K562 (cell line): ENCODE data around the gene PLCG2.

Experiments used
- ARNT ChIP-seq, 2 experiments: fragments of 450-650 bp; IDR thresholded peaks; 2 replicates each; pipeline ENCODE4 v1.6.1; 2016; ENCODE audit warnings: mild to moderate bottlenecking in 1 of 2
- EP300 ChIP-seq: IDR thresholded peaks from 2 replicates; pipeline ENCODE4 v1.6.1; 2012; ENCODE audit warnings: low read length, improper control_type of control experiment
- MYNN ChIP-seq, 2 experiments: sonication (generic); formaldehyde crosslinking in 1 of 2; IDR thresholded peaks; 2 replicates each; pipeline versions ENCODE4 v1.5.0 to v1.6.1; 2016 to 2020; ENCODE audit warnings: antibody characterized with exemption in 1 of 2, missing genetic modification reagents in 1 of 2
- POLR2H ChIP-seq: IDR thresholded peaks from 2 replicates; pipeline ENCODE4 v1.6.1; 2016; ENCODE audit warnings: missing genetic modification characterization, low read depth, mild to moderate bottlenecking, control low read depth, missing compliant biosample characterization, moderate library complexity
- RBM15 ChIP-seq: fragments of 200-400 bp; formaldehyde crosslinking; IDR thresholded peaks from 2 replicates; pipeline ENCODE4 v1.6.1; 2018; ENCODE audit warnings: mild to moderate bottlenecking, low read length, moderate library complexity; ENCODE audit not compliant: insufficient read depth
- TF ChIP-seq, protein P1 (sequence below): fragments of 250-450 bp; sonication (Bioruptor Pico); IDR thresholded peaks from 2 replicates; pipeline ENCODE4 v1.8.0; 2021; ENCODE audit warnings: moderate library complexity, mild to moderate bottlenecking, inconsistent platforms
- TF ChIP-seq, protein P2 (sequence below), 2 experiments: IDR thresholded peaks in 1 of 2; conservative IDR thresholded peaks in 1 of 2; 2 replicates each; pipeline ENCODE4 v1.6.1; 2016; ENCODE audit warnings: low read depth in 2 of 2, mild to moderate bottlenecking in 1 of 2, missing compliant biosample characterization in 1 of 2, missing genetic modification characterization in 1 of 2, moderate library complexity in 1 of 2
- TF ChIP-seq, protein P3 (sequence below): sonication (generic); formaldehyde crosslinking; IDR thresholded peaks from 2 replicates; pipeline ENCODE4 v1.8.1; 2023; ENCODE audit warnings: missing genetic modification reagents, mild to moderate bottlenecking, borderline replicate concordance
- TF ChIP-seq, protein P4 (sequence below), 3 experiments: IDR thresholded peaks in 2 of 3; conservative IDR thresholded peaks in 1 of 3; 2 replicates each; pipeline ENCODE4 v1.5.1; 2011 to 2012; ENCODE audit warnings: low read length in 3 of 3, mild to moderate bottlenecking in 3 of 3, control low read depth in 2 of 3, improper control_type of control experiment in 1 of 3, inconsistent platforms in 1 of 3, low read depth in 1 of 3, mixed read lengths in 1 of 3, moderate library complexity in 1 of 3; ENCODE audit not compliant: insufficient read depth in 2 of 3
- TF ChIP-seq, protein P5 (sequence below): fragments of 450-650 bp; IDR thresholded peaks from 2 replicates; pipeline ENCODE4 v1.6.1; 2016

DNA sequence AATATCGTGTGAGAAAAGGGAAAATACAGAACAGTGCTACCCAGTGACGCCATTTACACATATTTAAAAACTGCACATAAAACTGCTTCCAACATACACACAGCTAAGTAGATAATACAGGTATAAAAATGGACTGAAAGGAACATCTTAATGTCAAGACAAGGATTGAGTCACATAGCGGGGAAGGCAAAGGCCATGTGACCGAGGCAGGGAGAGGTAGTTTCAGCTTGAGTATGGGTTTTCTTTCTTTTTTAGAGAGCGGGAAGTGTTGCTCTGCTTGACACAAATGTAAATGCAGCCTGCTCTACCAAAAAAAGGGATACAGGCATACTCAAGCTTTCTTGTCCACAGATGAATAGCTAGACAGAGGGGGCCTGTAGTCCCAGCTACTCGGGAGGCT lies 185.7 kb downstream of the PLCG2 start:
- TF ChIP-seq ARNT (IDR thresholded peaks at IDR 0.05) (no peak), POLR2H (tag) (no peak), MYNN (IDR thresholded peaks at IDR 0.05) (no peak), MYNN (CRISPR knock-in tag; IDR thresholded peaks at IDR 0.05) (no peak), EP300 (no peak), RBM15 (no peak)
- TF ChIP-seq, protein P1, sequence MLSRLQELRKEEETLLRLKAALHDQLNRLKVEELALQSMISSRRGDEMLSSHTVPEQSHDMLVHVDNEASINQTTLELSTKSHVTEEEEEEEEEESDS (CRISPR knock-in tag), result no peak
- TF ChIP-seq, protein P2, sequence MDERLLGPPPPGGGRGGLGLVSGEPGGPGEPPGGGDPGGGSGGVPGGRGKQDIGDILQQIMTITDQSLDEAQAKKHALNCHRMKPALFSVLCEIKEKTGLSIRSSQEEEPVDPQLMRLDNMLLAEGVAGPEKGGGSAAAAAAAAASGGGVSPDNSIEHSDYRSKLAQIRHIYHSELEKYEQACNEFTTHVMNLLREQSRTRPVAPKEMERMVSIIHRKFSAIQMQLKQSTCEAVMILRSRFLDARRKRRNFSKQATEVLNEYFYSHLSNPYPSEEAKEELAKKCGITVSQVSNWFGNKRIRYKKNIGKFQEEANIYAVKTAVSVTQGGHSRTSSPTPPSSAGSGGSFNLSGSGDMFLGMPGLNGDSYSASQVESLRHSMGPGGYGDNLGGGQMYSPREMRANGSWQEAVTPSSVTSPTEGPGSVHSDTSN (CRISPR knock-in tag; IDR thresholded peaks at IDR 0.05; ENCODE audit: low read depth), result no peak
- TF ChIP-seq, protein P2 (tag; conservative IDR thresholded peaks at IDR 0.05; ENCODE audit: low read depth), result no peak
- TF ChIP-seq, protein P3, sequence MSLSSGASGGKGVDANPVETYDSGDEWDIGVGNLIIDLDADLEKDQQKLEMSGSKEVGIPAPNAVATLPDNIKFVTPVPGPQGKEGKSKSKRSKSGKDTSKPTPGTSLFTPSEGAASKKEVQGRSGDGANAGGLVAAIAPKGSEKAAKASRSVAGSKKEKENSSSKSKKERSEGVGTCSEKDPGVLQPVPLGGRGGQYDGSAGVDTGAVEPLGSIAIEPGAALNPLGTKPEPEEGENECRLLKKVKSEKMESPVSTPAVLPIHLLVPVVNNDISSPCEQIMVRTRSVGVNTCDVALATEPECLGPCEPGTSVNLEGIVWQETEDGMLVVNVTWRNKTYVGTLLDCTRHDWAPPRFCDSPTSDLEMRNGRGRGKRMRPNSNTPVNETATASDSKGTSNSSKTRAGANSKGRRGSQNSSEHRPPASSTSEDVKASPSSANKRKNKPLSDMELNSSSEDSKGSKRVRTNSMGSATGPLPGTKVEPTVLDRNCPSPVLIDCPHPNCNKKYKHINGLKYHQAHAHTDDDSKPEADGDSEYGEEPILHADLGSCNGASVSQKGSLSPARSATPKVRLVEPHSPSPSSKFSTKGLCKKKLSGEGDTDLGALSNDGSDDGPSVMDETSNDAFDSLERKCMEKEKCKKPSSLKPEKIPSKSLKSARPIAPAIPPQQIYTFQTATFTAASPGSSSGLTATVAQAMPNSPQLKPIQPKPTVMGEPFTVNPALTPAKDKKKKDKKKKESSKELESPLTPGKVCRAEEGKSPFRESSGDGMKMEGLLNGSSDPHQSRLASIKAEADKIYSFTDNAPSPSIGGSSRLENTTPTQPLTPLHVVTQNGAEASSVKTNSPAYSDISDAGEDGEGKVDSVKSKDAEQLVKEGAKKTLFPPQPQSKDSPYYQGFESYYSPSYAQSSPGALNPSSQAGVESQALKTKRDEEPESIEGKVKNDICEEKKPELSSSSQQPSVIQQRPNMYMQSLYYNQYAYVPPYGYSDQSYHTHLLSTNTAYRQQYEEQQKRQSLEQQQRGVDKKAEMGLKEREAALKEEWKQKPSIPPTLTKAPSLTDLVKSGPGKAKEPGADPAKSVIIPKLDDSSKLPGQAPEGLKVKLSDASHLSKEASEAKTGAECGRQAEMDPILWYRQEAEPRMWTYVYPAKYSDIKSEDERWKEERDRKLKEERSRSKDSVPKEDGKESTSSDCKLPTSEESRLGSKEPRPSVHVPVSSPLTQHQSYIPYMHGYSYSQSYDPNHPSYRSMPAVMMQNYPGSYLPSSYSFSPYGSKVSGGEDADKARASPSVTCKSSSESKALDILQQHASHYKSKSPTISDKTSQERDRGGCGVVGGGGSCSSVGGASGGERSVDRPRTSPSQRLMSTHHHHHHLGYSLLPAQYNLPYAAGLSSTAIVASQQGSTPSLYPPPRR, result no peak
- TF ChIP-seq, protein P4, sequence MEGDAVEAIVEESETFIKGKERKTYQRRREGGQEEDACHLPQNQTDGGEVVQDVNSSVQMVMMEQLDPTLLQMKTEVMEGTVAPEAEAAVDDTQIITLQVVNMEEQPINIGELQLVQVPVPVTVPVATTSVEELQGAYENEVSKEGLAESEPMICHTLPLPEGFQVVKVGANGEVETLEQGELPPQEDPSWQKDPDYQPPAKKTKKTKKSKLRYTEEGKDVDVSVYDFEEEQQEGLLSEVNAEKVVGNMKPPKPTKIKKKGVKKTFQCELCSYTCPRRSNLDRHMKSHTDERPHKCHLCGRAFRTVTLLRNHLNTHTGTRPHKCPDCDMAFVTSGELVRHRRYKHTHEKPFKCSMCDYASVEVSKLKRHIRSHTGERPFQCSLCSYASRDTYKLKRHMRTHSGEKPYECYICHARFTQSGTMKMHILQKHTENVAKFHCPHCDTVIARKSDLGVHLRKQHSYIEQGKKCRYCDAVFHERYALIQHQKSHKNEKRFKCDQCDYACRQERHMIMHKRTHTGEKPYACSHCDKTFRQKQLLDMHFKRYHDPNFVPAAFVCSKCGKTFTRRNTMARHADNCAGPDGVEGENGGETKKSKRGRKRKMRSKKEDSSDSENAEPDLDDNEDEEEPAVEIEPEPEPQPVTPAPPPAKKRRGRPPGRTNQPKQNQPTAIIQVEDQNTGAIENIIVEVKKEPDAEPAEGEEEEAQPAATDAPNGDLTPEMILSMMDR (IDR thresholded peaks at IDR 0.05 in 2 of 3, conservative IDR thresholded peaks at IDR 0.05 in 1 of 3; ENCODE audit: insufficient read depth in 2 of 3, low read depth in 1 of 3, low read length in 3 of 3), result no peak
- TF ChIP-seq, protein P5, sequence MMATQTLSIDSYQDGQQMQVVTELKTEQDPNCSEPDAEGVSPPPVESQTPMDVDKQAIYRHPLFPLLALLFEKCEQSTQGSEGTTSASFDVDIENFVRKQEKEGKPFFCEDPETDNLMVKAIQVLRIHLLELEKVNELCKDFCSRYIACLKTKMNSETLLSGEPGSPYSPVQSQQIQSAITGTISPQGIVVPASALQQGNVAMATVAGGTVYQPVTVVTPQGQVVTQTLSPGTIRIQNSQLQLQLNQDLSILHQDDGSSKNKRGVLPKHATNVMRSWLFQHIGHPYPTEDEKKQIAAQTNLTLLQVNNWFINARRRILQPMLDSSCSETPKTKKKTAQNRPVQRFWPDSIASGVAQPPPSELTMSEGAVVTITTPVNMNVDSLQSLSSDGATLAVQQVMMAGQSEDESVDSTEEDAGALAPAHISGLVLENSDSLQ, result no peak
